WTC11 (cell line): ENCODE data around the gene CA5A. TPM values are rescaled to one million over a fixed set of nuclear protein-coding genes. Genes with fewer than 3 reads are reported as not detected.

Source experiments
- ATAC-seq: fragments of 200-7000 bp; cut with Tn5 transposase; 2 replicates; pipeline ENCODE4 v1.10.0; 2021; ENCODE audit warnings: mild to moderate bottlenecking, moderate library complexity
- CTCF ChIA-PET: fragments of 300-600 bp; sonication (Branson Sonifier 250); formaldehyde crosslinking; loops from one replicate; lab custom pipeline; 2021; ENCODE audit warnings: antibody characterized with exemption; lab: Charles Lee
- POLR2A ChIA-PET: fragments of 350-600 bp; sonication (Branson Sonifier 250); formaldehyde crosslinking; loops from one replicate; lab custom pipeline; 2021; ENCODE audit warnings: antibody characterized with exemption; lab: Charles Lee
- DNase-seq: peaks from one replicate; pipeline ENCODE4 v3.0.0; 2021; ENCODE audit warnings: low spot score
- H3K27ac Mint-ChIP-seq: 2 replicates; pipeline ENCODE4 v1.8.0; 2021; ENCODE audit warnings: mixed read lengths
- H3K27me3 Mint-ChIP-seq: 2 replicates; pipeline ENCODE4 v1.8.0; 2021; ENCODE audit warnings: low read depth, mild to moderate bottlenecking, moderate library complexity, mixed read lengths
- H3K36me3 Mint-ChIP-seq: 2 replicates; pipeline ENCODE4 v1.8.0; 2021; ENCODE audit warnings: mixed read lengths
- H3K4me1 Mint-ChIP-seq: 2 replicates; pipeline ENCODE4 v1.8.0; 2022; ENCODE audit warnings: mixed read lengths
- H3K4me3 Mint-ChIP-seq: 2 replicates; pipeline ENCODE4 v1.8.0; 2021; ENCODE audit warnings: mild to moderate bottlenecking, moderate library complexity, mixed read lengths
- H3K9me3 Mint-ChIP-seq: 2 replicates; pipeline ENCODE4 v1.8.0; 2021; ENCODE audit warnings: mixed read lengths
- ELF4 ChIP-seq: sonication (generic); formaldehyde crosslinking; IDR thresholded peaks from 2 replicates; pipeline ENCODE4 v1.8.1; 2022; ENCODE audit warnings: low read depth, mild to moderate bottlenecking, moderate library complexity, missing genetic modification reagents
- FOXP4 ChIP-seq: sonication (generic); formaldehyde crosslinking; IDR thresholded peaks from 2 replicates; pipeline ENCODE4 v1.8.0; 2022; ENCODE audit warnings: mild to moderate bottlenecking, missing genetic modification reagents
- JUN ChIP-seq: sonication (generic); formaldehyde crosslinking; IDR thresholded peaks from 2 replicates; pipeline ENCODE4 v1.8.0; 2023; ENCODE audit warnings: mild to moderate bottlenecking, missing genetic modification reagents
- NFYB ChIP-seq: sonication (generic); formaldehyde crosslinking; conservative IDR thresholded peaks from 2 replicates; pipeline ENCODE4 v1.8.0; 2022; ENCODE audit warnings: low read depth, missing genetic modification reagents
- PRRX2 ChIP-seq: fragments of 250-450 bp; sonication (Bioruptor Pico); IDR thresholded peaks from 2 replicates; pipeline ENCODE4 v1.8.0; 2021; ENCODE audit warnings: mild to moderate bottlenecking
- TP53 ChIP-seq: sonication (generic); formaldehyde crosslinking; IDR thresholded peaks from 2 replicates; pipeline ENCODE4 v1.8.1; 2023; ENCODE audit warnings: mild to moderate bottlenecking, missing genetic modification reagents
- ZBTB43 ChIP-seq: sonication (generic); formaldehyde crosslinking; IDR thresholded peaks from 2 replicates; pipeline ENCODE4 v1.8.1; 2023; ENCODE audit warnings: mild to moderate bottlenecking, missing genetic modification reagents
- ZMAT4 ChIP-seq: fragments of 250-450 bp; sonication (Bioruptor Pico); IDR thresholded peaks from 2 replicates; pipeline ENCODE4 v1.9.0; 2021; ENCODE audit warnings: mild to moderate bottlenecking
- ZNF121 ChIP-seq: sonication (generic); formaldehyde crosslinking; IDR thresholded peaks from 2 replicates; pipeline ENCODE4 v1.8.0; 2023; ENCODE audit warnings: missing genetic modification reagents
- ZNF232 ChIP-seq: sonication (generic); formaldehyde crosslinking; IDR thresholded peaks from 2 replicates; pipeline ENCODE4 v1.8.0; 2022; ENCODE audit warnings: mild to moderate bottlenecking, missing genetic modification reagents
- ZNF532 ChIP-seq: fragments of 250-450 bp; sonication (Bioruptor Pico); IDR thresholded peaks from 2 replicates; pipeline ENCODE4 v1.9.0; 2021; ENCODE audit warnings: mild to moderate bottlenecking, borderline replicate concordance
- total RNA-seq: library from RNA; stranded (reverse); gene quantifications from 3 replicates; pipeline ENCODE4 v1.2.3, GENCODE V29; 2021
- TF ChIP-seq, protein P1 (sequence below): sonication (generic); formaldehyde crosslinking; IDR thresholded peaks from 2 replicates; pipeline ENCODE4 v1.8.0; 2022; ENCODE audit warnings: missing genetic modification reagents
- TF ChIP-seq, protein P2 (sequence below): sonication (generic); formaldehyde crosslinking; IDR thresholded peaks from 2 replicates; pipeline ENCODE4 v1.8.0; 2023; ENCODE audit warnings: missing genetic modification reagents, mild to moderate bottlenecking, borderline replicate concordance

CA5A gene
- total RNA-seq, 1 experiment from 2014 or later, result not detected

- TF ChIP-seq ZNF232 (CRISPR knock-in tag) (no peak), ZNF121 (CRISPR knock-in tag) (no peak)
- TF ChIP-seq, protein P1, sequence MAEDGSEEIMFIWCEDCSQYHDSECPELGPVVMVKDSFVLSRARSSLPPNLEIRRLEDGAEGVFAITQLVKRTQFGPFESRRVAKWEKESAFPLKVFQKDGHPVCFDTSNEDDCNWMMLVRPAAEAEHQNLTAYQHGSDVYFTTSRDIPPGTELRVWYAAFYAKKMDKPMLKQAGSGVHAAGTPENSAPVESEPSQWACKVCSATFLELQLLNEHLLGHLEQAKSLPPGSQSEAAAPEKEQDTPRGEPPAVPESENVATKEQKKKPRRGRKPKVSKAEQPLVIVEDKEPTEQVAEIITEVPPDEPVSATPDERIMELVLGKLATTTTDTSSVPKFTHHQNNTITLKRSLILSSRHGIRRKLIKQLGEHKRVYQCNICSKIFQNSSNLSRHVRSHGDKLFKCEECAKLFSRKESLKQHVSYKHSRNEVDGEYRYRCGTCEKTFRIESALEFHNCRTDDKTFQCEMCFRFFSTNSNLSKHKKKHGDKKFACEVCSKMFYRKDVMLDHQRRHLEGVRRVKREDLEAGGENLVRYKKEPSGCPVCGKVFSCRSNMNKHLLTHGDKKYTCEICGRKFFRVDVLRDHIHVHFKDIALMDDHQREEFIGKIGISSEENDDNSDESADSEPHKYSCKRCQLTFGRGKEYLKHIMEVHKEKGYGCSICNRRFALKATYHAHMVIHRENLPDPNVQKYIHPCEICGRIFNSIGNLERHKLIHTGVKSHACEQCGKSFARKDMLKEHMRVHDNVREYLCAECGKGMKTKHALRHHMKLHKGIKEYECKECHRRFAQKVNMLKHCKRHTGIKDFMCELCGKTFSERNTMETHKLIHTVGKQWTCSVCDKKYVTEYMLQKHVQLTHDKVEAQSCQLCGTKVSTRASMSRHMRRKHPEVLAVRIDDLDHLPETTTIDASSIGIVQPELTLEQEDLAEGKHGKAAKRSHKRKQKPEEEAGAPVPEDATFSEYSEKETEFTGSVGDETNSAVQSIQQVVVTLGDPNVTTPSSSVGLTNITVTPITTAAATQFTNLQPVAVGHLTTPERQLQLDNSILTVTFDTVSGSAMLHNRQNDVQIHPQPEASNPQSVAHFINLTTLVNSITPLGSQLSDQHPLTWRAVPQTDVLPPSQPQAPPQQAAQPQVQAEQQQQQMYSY, result no peak
These were observed 9.2 kb downstream of the CA5A start (continued) for GRCh38 chr16:87927195-87927562.

GRCh38 chr16:87926246-87927194 is 9.8 kb downstream of the CA5A start:
- no peaks in the 10 kb centered on the region; the same call in 1 of the 2 replicates for H3K27me3 Mint-ChIP-seq
- ATAC-seq (no peak), DNase-seq (no peak)
- no peak overlapping the region for H3K4me3 Mint-ChIP-seq
- ChIA-PET CTCF (interaction anchor here (1.1 to 1.8 kb wide), 6 partner anchors 14 to 226 kb away, joined by 3 to 5 read pairs (median 4); no protein-coding TSS in a partner anchor), POLR2A (interaction anchor here (0.6 to 0.7 kb wide), 2 partner anchors 13 to 230 kb away, joined by 3 read pairs; no protein-coding TSS in a partner anchor)
- TF ChIP-seq NFYB (CRISPR knock-in tag) (no peak), FOXP4 (no peak)
- H3K9me3 Mint-ChIP-seq, result no peaks in the 10 kb centered on the region
- H3K27ac Mint-ChIP-seq, result no peak overlapping the region
- peaks cover 22% of the 10 kb centered on the region for H3K4me1 Mint-ChIP-seq
- H3K36me3 Mint-ChIP-seq, result no peaks in the 10 kb centered on the region

DNA sequence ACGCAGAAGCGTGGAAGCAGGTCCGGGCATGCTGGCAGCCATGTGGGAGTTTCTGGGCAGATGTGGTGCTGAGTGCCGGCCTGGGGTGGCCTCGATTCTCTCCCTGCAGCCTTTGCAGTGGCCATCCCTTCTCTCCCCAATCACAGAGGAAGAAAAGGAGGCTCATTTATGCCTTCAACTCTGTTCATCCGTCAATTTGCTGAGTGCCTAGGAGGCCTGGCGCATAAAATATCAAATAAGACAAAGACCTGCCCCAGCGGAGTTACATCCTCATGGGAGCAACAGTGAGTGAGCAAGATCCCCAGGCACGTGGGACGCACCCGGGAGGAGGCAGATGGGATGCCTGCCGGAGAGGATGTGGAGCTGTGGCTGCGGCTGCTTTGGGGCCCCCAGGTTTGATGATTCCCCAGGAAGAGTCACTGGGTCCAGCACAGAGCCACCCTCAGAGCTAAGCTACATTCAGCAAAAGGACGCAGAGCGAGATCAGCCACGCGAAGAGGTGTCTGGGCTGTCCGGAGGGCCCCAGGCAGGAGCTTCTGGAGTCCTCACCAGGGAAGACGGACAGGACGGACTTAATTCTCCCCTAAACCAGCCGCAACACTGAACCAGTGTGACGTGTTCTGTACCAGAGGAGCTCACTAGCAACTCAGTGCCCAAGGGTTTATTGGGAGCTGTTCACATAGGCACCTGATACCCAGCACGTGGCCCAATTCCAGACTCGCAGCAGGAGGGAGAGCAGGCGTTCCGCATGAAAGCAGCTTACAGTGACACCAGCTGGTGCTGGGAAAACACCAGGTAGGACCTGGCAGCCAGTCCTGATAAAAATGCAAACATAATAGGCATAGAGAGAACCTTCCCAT is 11.3 kb downstream of the CA5A start:
- ATAC-seq (no peak), DNase-seq (no peak)
- no peaks in the 10 kb centered on the region for H3K36me3 Mint-ChIP-seq
- ChIA-PET CTCF (interaction anchor here (0.8 to 1.8 kb wide), 6 partner anchors 47 to 148 kb away, joined by 3 to 5 read pairs (median 4); no protein-coding TSS in a partner anchor), POLR2A (no interaction called here)
- H3K27ac Mint-ChIP-seq, result no peak overlapping the region
- H3K4me1 Mint-ChIP-seq, result peaks cover 22% of the 10 kb centered on the region
- H3K4me3 Mint-ChIP-seq, result no peak overlapping the region
- no peaks in the 10 kb centered on the region; the same call in 1 of the 2 replicates for H3K27me3 Mint-ChIP-seq
- H3K9me3 Mint-ChIP-seq, result no peaks in the 10 kb centered on the region
- TF ChIP-seq ZNF532 (CRISPR knock-in tag) (no peak), TP53 (no peak), PRRX2 (CRISPR knock-in tag) (no peak), JUN (CRISPR knock-in tag) (no peak), ZBTB43 (CRISPR knock-in tag) (no peak), ELF4 (no peak), ZMAT4 (no peak)
- TF ChIP-seq, protein P2, sequence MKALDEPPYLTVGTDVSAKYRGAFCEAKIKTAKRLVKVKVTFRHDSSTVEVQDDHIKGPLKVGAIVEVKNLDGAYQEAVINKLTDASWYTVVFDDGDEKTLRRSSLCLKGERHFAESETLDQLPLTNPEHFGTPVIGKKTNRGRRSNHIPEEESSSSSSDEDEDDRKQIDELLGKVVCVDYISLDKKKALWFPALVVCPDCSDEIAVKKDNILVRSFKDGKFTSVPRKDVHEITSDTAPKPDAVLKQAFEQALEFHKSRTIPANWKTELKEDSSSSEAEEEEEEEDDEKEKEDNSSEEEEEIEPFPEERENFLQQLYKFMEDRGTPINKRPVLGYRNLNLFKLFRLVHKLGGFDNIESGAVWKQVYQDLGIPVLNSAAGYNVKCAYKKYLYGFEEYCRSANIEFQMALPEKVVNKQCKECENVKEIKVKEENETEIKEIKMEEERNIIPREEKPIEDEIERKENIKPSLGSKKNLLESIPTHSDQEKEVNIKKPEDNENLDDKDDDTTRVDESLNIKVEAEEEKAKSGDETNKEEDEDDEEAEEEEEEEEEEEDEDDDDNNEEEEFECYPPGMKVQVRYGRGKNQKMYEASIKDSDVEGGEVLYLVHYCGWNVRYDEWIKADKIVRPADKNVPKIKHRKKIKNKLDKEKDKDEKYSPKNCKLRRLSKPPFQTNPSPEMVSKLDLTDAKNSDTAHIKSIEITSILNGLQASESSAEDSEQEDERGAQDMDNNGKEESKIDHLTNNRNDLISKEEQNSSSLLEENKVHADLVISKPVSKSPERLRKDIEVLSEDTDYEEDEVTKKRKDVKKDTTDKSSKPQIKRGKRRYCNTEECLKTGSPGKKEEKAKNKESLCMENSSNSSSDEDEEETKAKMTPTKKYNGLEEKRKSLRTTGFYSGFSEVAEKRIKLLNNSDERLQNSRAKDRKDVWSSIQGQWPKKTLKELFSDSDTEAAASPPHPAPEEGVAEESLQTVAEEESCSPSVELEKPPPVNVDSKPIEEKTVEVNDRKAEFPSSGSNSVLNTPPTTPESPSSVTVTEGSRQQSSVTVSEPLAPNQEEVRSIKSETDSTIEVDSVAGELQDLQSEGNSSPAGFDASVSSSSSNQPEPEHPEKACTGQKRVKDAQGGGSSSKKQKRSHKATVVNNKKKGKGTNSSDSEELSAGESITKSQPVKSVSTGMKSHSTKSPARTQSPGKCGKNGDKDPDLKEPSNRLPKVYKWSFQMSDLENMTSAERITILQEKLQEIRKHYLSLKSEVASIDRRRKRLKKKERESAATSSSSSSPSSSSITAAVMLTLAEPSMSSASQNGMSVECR (CRISPR knock-in tag), result no peak
